NOMO-1 treated with DMSO at 0.1 percent for 48 hours (cell line): Measurements from ENCODE around the gene TMEM14A.

ENCODE experiments used
- DNase-seq: peaks from one replicate; lab custom pipeline; 2025; ENCODE audit not compliant: unreplicated experiment; lab: John Stamatoyannopoulos, UW

Gene TMEM14A

GRCh38 chr6:52670502-52671409, at the start of gene TMEM14A:
Gene TMEM14A (plus strand): TSS chr6:52671113. CDS start chr6:52677103, 5,990 bp downstream.
- peak; percentile 85 for DNase-seq

GRCh38 chr6:52621631-52622030, 49.3 kb upstream of the TMEM14A start:
- DNase-seq: no peak

GRCh38 chr6:52622810-52623209, 48.1 kb upstream of the TMEM14A start:
- DNase-seq: no peak

GRCh38 chr6:52632011-52632410, 38.9 kb upstream of the TMEM14A start:
- DNase-seq: no peak

- DNase-seq: no peak
Observed at GRCh38 chr6:52634211-52634610, 36.7 kb upstream of the TMEM14A start.

GRCh38 chr6:52635049-52635577, 35.8 kb upstream of the TMEM14A start:
- DNase-seq: no peak

GRCh38 chr6:52636830-52637229, 34.1 kb upstream of the TMEM14A start:
- DNase-seq: no peak

GRCh38 chr6:52639493-52639892, 31.4 kb upstream of the TMEM14A start:
- DNase-seq: no peak

- no peak for DNase-seq
Observed at GRCh38 chr6:52640170-52640569, 30.7 kb upstream of the TMEM14A start.

- no peak for DNase-seq
Observed at GRCh38 chr6:52640916-52641315, 30.0 kb upstream of the TMEM14A start.

- DNase-seq: peak; percentile 47
Observed at GRCh38 chr6:52641388-52641787, 29.5 kb upstream of the TMEM14A start.

GRCh38 chr6:52641826-52642225, 29.1 kb upstream of the TMEM14A start:
- peak; percentile 29 for DNase-seq

GRCh38 chr6:52642368-52642767, 28.5 kb upstream of the TMEM14A start:
- no peak for DNase-seq

- DNase-seq: no peak
Observed at GRCh38 chr6:52643158-52643557, 27.8 kb upstream of the TMEM14A start.

GRCh38 chr6:52644253-52644652, 26.7 kb upstream of the TMEM14A start:
- no peak for DNase-seq

GRCh38 chr6:52645976-52646375, 24.9 kb upstream of the TMEM14A start:
- DNase-seq: no peak

- no peak for DNase-seq
Observed at GRCh38 chr6:52647199-52647598, 23.7 kb upstream of the TMEM14A start.

GRCh38 chr6:52649536-52650160, 21.3 kb upstream of the TMEM14A start:
- no peak for DNase-seq

- no peak for DNase-seq
Observed at GRCh38 chr6:52650941-52651340, 20.0 kb upstream of the TMEM14A start.

GRCh38 chr6:52653151-52653550, 17.8 kb upstream of the TMEM14A start:
- DNase-seq: no peak

GRCh38 chr6:52654007-52654406, 16.9 kb upstream of the TMEM14A start:
- DNase-seq: no peak

GRCh38 chr6:52654592-52654991, 16.3 kb upstream of the TMEM14A start:
- DNase-seq: no peak
